Left lung (tissue), 10 donors: ENCODE results near the gene ATP5MG. TPM values are rescaled to one million over a fixed set of nuclear protein-coding genes. Genes with fewer than 3 reads are reported as not detected.

Experiments used
- ATAC-seq: fragments of 200-7000 bp; cut with Tn5 transposase; one replicate; pipeline ENCODE4 v1.9.1; 2020; ENCODE audit warnings: moderate library complexity
- DNase-seq, 4 donors: peaks; one replicate each; pipeline ENCODE4 v3.0.0-alpha.2; 2013 to 2020
- H3K27ac ChIP-seq, 2 donors: fragments of 200-600 bp; sonication (generic) in 1 of 2; one replicate each; pipeline versions ENCODE4 v1.5.0 to v1.8.0; 2020 to 2021
- H3K27me3 ChIP-seq, 2 donors: fragments of 200-600 bp; sonication (generic) in 1 of 2; one replicate each; pipeline versions ENCODE4 v1.5.0 to v1.8.0; 2020 to 2021
- H3K36me3 ChIP-seq, 2 donors: fragments of 200-600 bp; sonication (generic) in 1 of 2; one replicate each; pipeline versions ENCODE4 v1.5.0 to v1.8.0; 2020 to 2021
- H3K4me1 ChIP-seq, 2 donors: fragments of 200-600 bp; one replicate each; pipeline ENCODE4 v1.8.0; 2021
- H3K4me3 ChIP-seq, 2 donors: fragments of 200-600 bp; sonication (generic) in 1 of 2; one replicate each; pipeline versions ENCODE4 v1.5.0 to v1.8.0; 2020 to 2021; ENCODE audit warnings: mild to moderate bottlenecking in 1 of 2
- H3K9me3 ChIP-seq, 2 donors: fragments of 200-600 bp; sonication (generic) in 1 of 2; one replicate each; pipeline versions ENCODE4 v1.5.0 to v1.8.0; 2020 to 2021
- CTCF ChIP-seq, 2 donors: fragments of 200-600 bp; sonication (generic) in 1 of 2; IDR thresholded peaks; one replicate each; pipeline versions ENCODE4 v1.5.0 to v1.8.0; 2021; ENCODE audit warnings: antibody characterized with exemption in 2 of 2
- intact Hi-C, 2 donors: fragments of 100-400 bp; cut with DNase I; formaldehyde crosslinking; loops; one replicate each; pipeline versions ENCODE4 v1.11.2 to v1.14.2; 2022
- polyA plus RNA-seq, 6 donors: library from polyadenylated mRNA; unstranded; fragments of 120-200 nt; gene quantifications; one replicate each; pipeline ENCODE4 v1.2.1, GENCODE V29; 2013; ENCODE audit not compliant: insufficient read length in 6 of 6
- total RNA-seq, 2 donors: library from RNA; stranded (reverse); fragmentation: NEBNext Ultra II Directional; extraction: Animal tissue kit (Norgen Biotek cat#: 25700); gene quantifications; one replicate each; pipeline ENCODE4 v1.2.1, GENCODE V29; 2021
- donor health status: DM: no; HTN: yes; CAD: no.
- donor health status: DM: no; HTN: no; CAD: no.

Gene ATP5MG
- total and polyA plus RNA-seq, 8 donors, result 151 to 408 (median 382) TPM

GRCh38 chr11:118373871-118374270 is 27.5 kb upstream of the ATP5MG start:
- H3K4me3 ChIP-seq, result no peak overlapping the region
- H3K4me1 ChIP-seq, result no peaks in the 10 kb centered on the region
- ATAC-seq (no peak), DNase-seq (no peak)
- H3K36me3 ChIP-seq, result peaks cover 0 to 100% of the 10 kb centered on the region in 2 donors
- H3K9me3 ChIP-seq, result no peaks in the 10 kb centered on the region
- intact Hi-C loops, result no loop called here
- no peak for TF ChIP-seq CTCF (IDR thresholded peaks at IDR 0.05)
- no peak overlapping the region for H3K27ac ChIP-seq
- H3K27me3 ChIP-seq, result no peaks in the 10 kb centered on the region

- Histone ChIP-seq H3K4me1 (no peaks in the 10 kb centered on the region), H3K36me3 (peaks cover 0 to 100% of the 10 kb centered on the region in 2 donors), H3K4me3 (no peak overlapping the region), H3K9me3 (no peaks in the 10 kb centered on the region), H3K27ac (no peak overlapping the region), H3K27me3 (no peaks in the 10 kb centered on the region)
- intact Hi-C loops, result no loop called here
- no peak for TF ChIP-seq CTCF (IDR thresholded peaks at IDR 0.05)
- DNase-seq (no peak), ATAC-seq (no peak)
These were observed 26.7 kb upstream of the ATP5MG start for GRCh38 chr11:118374729-118375128.

GRCh38 chr11:118375978-118376377 is 25.4 kb upstream of the ATP5MG start:
- Histone ChIP-seq H3K27me3 (no peaks in the 10 kb centered on the region), H3K36me3 (peaks cover 0 to 98% of the 10 kb centered on the region in 2 donors), H3K4me1 (no peaks in the 10 kb centered on the region), H3K27ac (no peak overlapping the region), H3K4me3 (no peak overlapping the region), H3K9me3 (no peaks in the 10 kb centered on the region)
- no peak for TF ChIP-seq CTCF (IDR thresholded peaks at IDR 0.05)
- intact Hi-C loops, result no loop called here
- no peak for DNase-seq
- ATAC-seq, result no peak

- DNase-seq (no peak), ATAC-seq (no peak)
- intact Hi-C loops, result no loop called here
- H3K27ac ChIP-seq, result no peak overlapping the region
- no peak for TF ChIP-seq CTCF (IDR thresholded peaks at IDR 0.05)
- H3K4me1 ChIP-seq, result no peaks in the 10 kb centered on the region
- no peak overlapping the region for H3K4me3 ChIP-seq
- H3K9me3 ChIP-seq, result no peaks in the 10 kb centered on the region
- H3K36me3 ChIP-seq, result peaks cover 5 to 98% of the 10 kb centered on the region in 2 donors
- no peaks in the 10 kb centered on the region for H3K27me3 ChIP-seq
These were observed 21.9 kb upstream of the ATP5MG start for GRCh38 chr11:118379497-118379896.

GRCh38 chr11:118380571-118380970 is 20.8 kb upstream of the ATP5MG start:
- no peak for ATAC-seq
- H3K27me3 ChIP-seq, result no peaks in the 10 kb centered on the region
- no peak for DNase-seq
- H3K9me3 ChIP-seq, result no peaks in the 10 kb centered on the region
- H3K4me1 ChIP-seq, result no peaks in the 10 kb centered on the region
- intact Hi-C loops, result no loop called here
- H3K27ac ChIP-seq, result no peak overlapping the region
- no peak overlapping the region for H3K4me3 ChIP-seq
- no peak for TF ChIP-seq CTCF (IDR thresholded peaks at IDR 0.05)
- H3K36me3 ChIP-seq, result peaks cover 5 to 98% of the 10 kb centered on the region in 2 donors
